Kasumi-1 (cell line): ENCODE measurements around the gene EEIG1.
"Not testable (repeated sequence)": the region's sequence is repeated elsewhere in the genome, so short reads cannot be mapped to it uniquely, and the experiment has no call there.

Experiments used
- DNase-seq, 2 experiments: peaks; one replicate each; lab custom pipeline; 2025; lab: John Stamatoyannopoulos, UW

EEIG1 gene

GRCh38 chr9:127980706-127981558, at the start of gene EEIG1:
TSS of gene EEIG1 (minus strand) at chr9:127980989. CDS start at chr9:127980137, 852 bp downstream.
- DNase-seq, result peak; percentile 85 to 89

- no peak for DNase-seq
These were observed 46.9 kb upstream of the EEIG1 start for GRCh38 chr9:128027705-128028104.

- DNase-seq, result peak; percentile 43 to 55
These were observed 46.2 kb upstream of the EEIG1 start for GRCh38 chr9:128026773-128027541.

GRCh38 chr9:128026255-128026772, 45.5 kb upstream of the EEIG1 start:
- DNase-seq, result peak; percentile 13 to 43

GRCh38 chr9:128025736-128026135, 44.9 kb upstream of the EEIG1 start:
- DNase-seq, result no peak

GRCh38 chr9:128024761-128025308, 44.0 kb upstream of the EEIG1 start:
- no peak for DNase-seq

- not testable (repeated sequence) for DNase-seq
These were observed 42.9 kb upstream of the EEIG1 start for GRCh38 chr9:128023671-128024070.

GRCh38 chr9:128022886-128023285, 42.1 kb upstream of the EEIG1 start:
- DNase-seq, result no peak

- no peak for DNase-seq
These were observed 40.3 kb upstream of the EEIG1 start for GRCh38 chr9:128021098-128021497.

GRCh38 chr9:128020692-128021091, 39.9 kb upstream of the EEIG1 start:
- DNase-seq, result no peak

GRCh38 chr9:128015696-128016095, 34.9 kb upstream of the EEIG1 start:
- DNase-seq, result no peak

- peak; percentile 24 for DNase-seq
These were observed 30.5 kb upstream of the EEIG1 start for GRCh38 chr9:128011071-128011817.

GRCh38 chr9:128009639-128010038, 28.9 kb upstream of the EEIG1 start:
- no peak for DNase-seq

GRCh38 chr9:128008171-128008570, 27.4 kb upstream of the EEIG1 start:
- DNase-seq, result no peak

GRCh38 chr9:128007566-128008138, 26.9 kb upstream of the EEIG1 start:
- peak; percentile 90 to 92 for DNase-seq

GRCh38 chr9:128006332-128006996, 25.7 kb upstream of the EEIG1 start:
- DNase-seq, result peak in 1 of 2 experiments; percentile 27

GRCh38 chr9:128005923-128006322, 25.1 kb upstream of the EEIG1 start:
- DNase-seq, result peak; percentile 49 to 64

GRCh38 chr9:128003966-128004604, 23.3 kb upstream of the EEIG1 start:
- DNase-seq, result no peak

GRCh38 chr9:128002959-128003358, 22.2 kb upstream of the EEIG1 start:
- no peak for DNase-seq

- DNase-seq, result no peak
These were observed 21.1 kb upstream of the EEIG1 start for GRCh38 chr9:128001779-128002298.
